Measurements from ENCODE around the gene MCC. TPM values are rescaled to one million over a fixed set of nuclear protein-coding genes. Genes with fewer than 3 reads are reported as not detected.

Gene MCC
- total RNA-seq, 1 experiment from 2014 or later, result 23.5 TPM

DNA sequence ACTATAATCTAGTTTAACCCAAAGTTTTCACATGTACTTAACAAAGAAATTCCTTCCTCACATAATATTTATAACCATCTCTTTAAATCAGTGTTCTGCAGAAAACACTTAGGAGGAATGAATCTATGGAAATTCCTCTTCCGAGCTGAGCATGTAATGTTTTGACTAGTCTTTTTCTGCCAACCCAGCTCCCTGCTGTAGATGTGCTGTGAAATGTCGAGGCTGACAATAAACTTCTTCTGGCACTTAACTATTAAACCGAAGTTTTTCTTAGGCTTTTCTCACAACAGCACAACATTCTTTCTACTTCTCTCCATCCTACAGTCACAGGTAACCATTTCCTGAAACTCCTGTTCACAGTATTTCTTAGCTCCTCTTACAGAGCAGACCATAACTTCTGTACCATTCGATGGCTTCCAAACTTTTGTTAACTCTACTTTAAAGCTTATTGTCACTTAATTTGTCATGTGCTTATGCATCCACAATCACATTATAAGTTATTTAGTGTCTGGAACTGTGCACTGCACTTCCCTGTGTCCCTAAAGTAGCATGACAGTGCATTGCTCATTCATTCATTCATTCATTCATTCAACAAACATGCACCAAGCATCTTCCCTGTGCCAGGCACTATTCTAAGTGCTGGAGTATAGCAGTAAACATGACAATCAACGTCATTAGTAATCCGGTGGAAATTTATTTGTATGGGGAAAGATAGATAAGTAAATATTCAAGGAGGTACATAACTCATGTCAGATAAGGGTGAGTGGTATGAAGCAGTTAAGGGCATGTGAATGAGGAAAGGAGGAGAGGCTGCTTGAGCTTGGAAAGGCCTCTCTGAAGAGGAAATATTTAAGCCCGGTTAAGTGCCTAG is 108.1 kb downstream of the MCC start:
- Mint-ChIP-seq H3K9me3 (no peaks in the 10 kb centered on the region), H3K4me3 (no peak overlapping the region), H3K36me3 (no peaks in the 10 kb centered on the region), H3K27me3 (ENCODE audit: low read depth) (no peaks in the 10 kb centered on the region), H3K4me1 (peaks cover 3% of the 10 kb centered on the region; the same call in 1 of the 2 replicates), H3K27ac (no peak overlapping the region)
- DNase-seq (ENCODE audit: low spot score) (no peak), ATAC-seq (no peak)
- CTCF ChIA-PET, result interaction anchor here (0.9 to 2.2 kb wide), 8 partner anchors 43 to 284 kb away, joined by 3 to 12 read pairs (median 4); partner anchors contain the start of gene YTHDC2
- TF ChIP-seq ZNF232 (CRISPR knock-in tag; IDR thresholded peaks at IDR 0.05) (no peak), SMAD3 (CRISPR knock-in tag; IDR thresholded peaks at IDR 0.05; ENCODE audit: borderline replicate concordance) (no peak), ZNF396 (CRISPR knock-in tag; IDR thresholded peaks at IDR 0.05; ENCODE audit: borderline replicate concordance) (no peak), HMGXB4 (CRISPR knock-in tag; IDR thresholded peaks at IDR 0.05) (no peak), NR3C1 (CRISPR knock-in tag; conservative IDR thresholded peaks at IDR 0.05; ENCODE audit: low read depth) (no peak), ZNF671 (CRISPR knock-in tag; IDR thresholded peaks at IDR 0.05) (no peak), TP53 (CRISPR knock-in tag; IDR thresholded peaks at IDR 0.05) (no peak)
- TF ChIP-seq, protein P1, sequence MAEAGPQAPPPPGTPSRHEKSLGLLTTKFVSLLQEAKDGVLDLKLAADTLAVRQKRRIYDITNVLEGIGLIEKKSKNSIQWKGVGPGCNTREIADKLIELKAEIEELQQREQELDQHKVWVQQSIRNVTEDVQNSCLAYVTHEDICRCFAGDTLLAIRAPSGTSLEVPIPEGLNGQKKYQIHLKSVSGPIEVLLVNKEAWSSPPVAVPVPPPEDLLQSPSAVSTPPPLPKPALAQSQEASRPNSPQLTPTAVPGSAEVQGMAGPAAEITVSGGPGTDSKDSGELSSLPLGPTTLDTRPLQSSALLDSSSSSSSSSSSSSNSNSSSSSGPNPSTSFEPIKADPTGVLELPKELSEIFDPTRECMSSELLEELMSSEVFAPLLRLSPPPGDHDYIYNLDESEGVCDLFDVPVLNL (CRISPR knock-in tag; IDR thresholded peaks at IDR 0.05; ENCODE audit: borderline replicate concordance, low read depth), result no peak
- POLR2A ChIA-PET, result no interaction called here

GRCh38 chr5:113378959-113379541 is 109.2 kb downstream of the MCC start:
- Mint-ChIP-seq H3K27me3 (ENCODE audit: low read depth) (no peaks in the 10 kb centered on the region), H3K36me3 (no peaks in the 10 kb centered on the region), H3K9me3 (no peaks in the 10 kb centered on the region), H3K4me3 (no peak overlapping the region), H3K27ac (no peak overlapping the region), H3K4me1 (peaks cover 3% of the 10 kb centered on the region; the same call in 1 of the 2 replicates)
- DNase-seq (ENCODE audit: low spot score), result peak; percentile 76
- TF ChIP-seq NR2C2 (CRISPR knock-in tag; IDR thresholded peaks at IDR 0.05) (no peak), CTCF (IDR thresholded peaks at IDR 0.05) (peak; percentile 53; the same call in 1 of the 2 replicates)
- ATAC-seq, result peak; percentile 87
- ChIA-PET CTCF (interaction anchor here (0.6 to 2.2 kb wide), 8 partner anchors 25 to 326 kb away, joined by 3 to 12 read pairs (median 4); partner anchors contain the start of gene YTHDC2), POLR2A (no interaction called here)

- ATAC-seq, result peak; percentile 58
- no peaks in the 10 kb centered on the region for H3K27me3 Mint-ChIP-seq (ENCODE audit: low read depth)
- no peaks in the 10 kb centered on the region for H3K36me3 Mint-ChIP-seq
- H3K9me3 Mint-ChIP-seq, result no peaks in the 10 kb centered on the region
- no peak for DNase-seq (ENCODE audit: low spot score)
- H3K27ac Mint-ChIP-seq, result no peak overlapping the region
- no peak overlapping the region for H3K4me3 Mint-ChIP-seq
- peaks cover 3% of the 10 kb centered on the region; the same call in 1 of the 2 replicates for H3K4me1 Mint-ChIP-seq
- ChIA-PET POLR2A (no interaction called here), CTCF (interaction anchor here (0.5 to 2.2 kb wide), 6 partner anchors 10 to 325 kb away, joined by 4 to 12 read pairs (median 4); partner anchors contain the start of gene YTHDC2)
- TF ChIP-seq NR1H2 (CRISPR knock-in tag; IDR thresholded peaks at IDR 0.05) (no peak), GRHL2 (CRISPR knock-in tag; IDR thresholded peaks at IDR 0.05; ENCODE audit: insufficient replicate concordance, severe bottlenecking) (no peak), RORB (CRISPR knock-in tag; IDR thresholded peaks at IDR 0.05) (no peak), E2F1 (CRISPR knock-in tag; IDR thresholded peaks at IDR 0.05) (no peak), ZNF281 (CRISPR knock-in tag; IDR thresholded peaks at IDR 0.05) (no peak), ESRRA (CRISPR knock-in tag; IDR thresholded peaks at IDR 0.05; ENCODE audit: borderline replicate concordance) (no peak), CREB1 (CRISPR knock-in tag; IDR thresholded peaks at IDR 0.05) (no peak)
- TF ChIP-seq, protein P2, sequence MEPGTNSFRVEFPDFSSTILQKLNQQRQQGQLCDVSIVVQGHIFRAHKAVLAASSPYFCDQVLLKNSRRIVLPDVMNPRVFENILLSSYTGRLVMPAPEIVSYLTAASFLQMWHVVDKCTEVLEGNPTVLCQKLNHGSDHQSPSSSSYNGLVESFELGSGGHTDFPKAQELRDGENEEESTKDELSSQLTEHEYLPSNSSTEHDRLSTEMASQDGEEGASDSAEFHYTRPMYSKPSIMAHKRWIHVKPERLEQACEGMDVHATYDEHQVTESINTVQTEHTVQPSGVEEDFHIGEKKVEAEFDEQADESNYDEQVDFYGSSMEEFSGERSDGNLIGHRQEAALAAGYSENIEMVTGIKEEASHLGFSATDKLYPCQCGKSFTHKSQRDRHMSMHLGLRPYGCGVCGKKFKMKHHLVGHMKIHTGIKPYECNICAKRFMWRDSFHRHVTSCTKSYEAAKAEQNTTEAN (CRISPR knock-in tag; IDR thresholded peaks at IDR 0.05), result no peak
These were observed 109.7 kb downstream of the MCC start for GRCh38 chr5:113378514-113378913.
